OCI-LY3 (cell line): Measurements from ENCODE around the gene PTCD1.

Experiments used
- H2AFZ ChIP-seq: fragments of 200-600, 300-600 bp; shearing (Covaris generic); 2 replicates; pipeline ENCODE4 v1.6.0; 2014; ENCODE audit warnings: antibody characterized with exemption, low read depth, low read length
- H3K27ac ChIP-seq: fragments of 200-600, 300-600 bp; sonication (generic); 2 replicates; pipeline ENCODE4 v1.5.1; 2014; ENCODE audit warnings: mild to moderate bottlenecking, low read length, moderate library complexity, mixed read lengths
- H3K27me3 ChIP-seq: fragments of 200-600, 300-600 bp; sonication (generic); 2 replicates; pipeline ENCODE4 v1.6.1; 2014; ENCODE audit warnings: low read depth, low read length, mixed read lengths
- H3K36me3 ChIP-seq: fragments of 200-600, 300-600 bp; sonication (generic); replicated peaks from 2 replicates; pipeline ENCODE3; 2014; ENCODE audit warnings: low read depth, low read length, mixed read lengths
- H3K4me1 ChIP-seq: fragments of 300-600, 200-600 bp; sonication (generic); 2 replicates; pipeline ENCODE4 v1.6.1; 2014; ENCODE audit warnings: low read length, mixed read lengths
- H3K4me2 ChIP-seq: fragments of 200-600, 300-600 bp; sonication (generic); 2 replicates; pipeline ENCODE4 v1.6.1; 2014; ENCODE audit warnings: low read length, mixed read lengths
- H3K4me3 ChIP-seq: fragments of 300-600, 200-600 bp; sonication (generic); 2 replicates; pipeline ENCODE4 v1.5.1; 2014; ENCODE audit warnings: antibody characterized with exemption, mild to moderate bottlenecking, low read length, moderate library complexity
- H3K79me2 ChIP-seq: fragments of 300-600, 200-600 bp; shearing (Covaris generic); 2 replicates; pipeline ENCODE4 v1.6.1; 2014; ENCODE audit warnings: mild to moderate bottlenecking, low read length, mixed read lengths
- H3K9ac ChIP-seq: fragments of 300-600, 200-600 bp; shearing (Covaris generic); 2 replicates; pipeline ENCODE4 v1.6.0; 2014; ENCODE audit warnings: mild to moderate bottlenecking, low read length, moderate library complexity
- H3K9me3 ChIP-seq: fragments of 200-600, 300-600 bp; shearing (Covaris generic); 2 replicates; pipeline ENCODE4 v1.6.1; 2014; ENCODE audit warnings: low read length, mixed read lengths; ENCODE audit not compliant: insufficient read depth
- H4K20me1 ChIP-seq: fragments of 200-600, 300-600 bp; sonication (generic); 2 replicates; pipeline ENCODE4 v1.6.1; 2016; ENCODE audit warnings: low read length, mixed read lengths; ENCODE audit not compliant: insufficient read depth
- CTCF ChIP-seq: fragments of 200-600, 300-600 bp; sonication (generic); IDR thresholded peaks from 2 replicates; pipeline ENCODE4 v1.5.1; 2014; ENCODE audit warnings: antibody characterized with exemption, low read length, low read depth
- EZH2phosphoT487 ChIP-seq: fragments of 200-600 bp; shearing (Covaris generic); IDR thresholded peaks from 2 replicates; pipeline ENCODE4 v1.6.1; 2018; ENCODE audit warnings: antibody characterized with exemption, mixed run types, low read depth

The PTCD1 gene

GRCh38 chr7:99392659-99393354, 45.8 kb downstream of the PTCD1 start:
- Histone ChIP-seq H3K4me1 (peaks cover 6% of the 10 kb centered on the region; the same call in 1 of the 2 replicates), H3K27me3 (no peaks in the 10 kb centered on the region), H3K4me3 (peak overlapping the region; percentile 49), H3K36me3 (peaks cover 66% of the 10 kb centered on the region), H3K27ac (peak overlapping the region; percentile 13; the same call in 1 of the 2 replicates), H4K20me1 (peaks cover 17% of the 10 kb centered on the region; the same call in 1 of the 2 replicates), H3K9ac (no peak overlapping the region; the same call in 1 of the 2 replicates), H3K79me2 (peaks cover 6% of the 10 kb centered on the region; the same call in 1 of the 2 replicates), H3K9me3 (no peaks in the 10 kb centered on the region), H3K4me2 (peak overlapping the region; percentile 44), H2AFZ (no peak overlapping the region)
- no peak for TF ChIP-seq CTCF
- no peak for TF ChIP-seq EZH2phosphoT487

- peaks cover 6% of the 10 kb centered on the region; the same call in 1 of the 2 replicates for H3K4me1 ChIP-seq
- H3K36me3 ChIP-seq: peaks cover 60% of the 10 kb centered on the region
- TF ChIP-seq EZH2phosphoT487: no peak
- TF ChIP-seq CTCF: no peak
- H3K9ac ChIP-seq: no peak overlapping the region; the same call in 1 of the 2 replicates
- H3K9me3 ChIP-seq: no peaks in the 10 kb centered on the region
- H3K79me2 ChIP-seq: peaks cover 6% of the 10 kb centered on the region; the same call in 1 of the 2 replicates
- H4K20me1 ChIP-seq: peaks cover 17% of the 10 kb centered on the region; the same call in 1 of the 2 replicates
- no peak overlapping the region for H2AFZ ChIP-seq
- peak overlapping the region; percentile 44 for H3K4me2 ChIP-seq
- no peaks in the 10 kb centered on the region for H3K27me3 ChIP-seq
- H3K4me3 ChIP-seq: peak overlapping the region; percentile 49
- no peak overlapping the region for H3K27ac ChIP-seq
Observed at GRCh38 chr7:99392046-99392445, 46.6 kb downstream of the PTCD1 start.

GRCh38 chr7:99390941-99391602, 47.5 kb downstream of the PTCD1 start:
- Histone ChIP-seq H3K4me3 (no peak overlapping the region), H3K4me2 (no peak overlapping the region), H3K27ac (no peak overlapping the region), H3K36me3 (peaks cover 63% of the 10 kb centered on the region), H3K9ac (no peak overlapping the region), H2AFZ (no peak overlapping the region), H4K20me1 (peaks cover 17% of the 10 kb centered on the region; the same call in 1 of the 2 replicates), H3K4me1 (peaks cover 6% of the 10 kb centered on the region; the same call in 1 of the 2 replicates), H3K79me2 (peaks cover 6% of the 10 kb centered on the region; the same call in 1 of the 2 replicates), H3K9me3 (no peaks in the 10 kb centered on the region), H3K27me3 (no peaks in the 10 kb centered on the region)
- TF ChIP-seq CTCF (no peak), EZH2phosphoT487 (no peak)

- peaks cover 59% of the 10 kb centered on the region for H3K36me3 ChIP-seq
- no peak overlapping the region for H3K4me3 ChIP-seq
- H3K27ac ChIP-seq: no peak overlapping the region
- H2AFZ ChIP-seq: no peak overlapping the region
- H3K9me3 ChIP-seq: no peaks in the 10 kb centered on the region
- peaks cover 12% of the 10 kb centered on the region; the same call in 1 of the 2 replicates for H3K79me2 ChIP-seq
- peaks cover 14% of the 10 kb centered on the region; the same call in 1 of the 2 replicates for H4K20me1 ChIP-seq
- H3K4me2 ChIP-seq: no peak overlapping the region
- peaks cover 11% of the 10 kb centered on the region for H3K4me1 ChIP-seq
- H3K9ac ChIP-seq: no peak overlapping the region
- TF ChIP-seq EZH2phosphoT487 (no peak), CTCF (no peak)
- H3K27me3 ChIP-seq: no peaks in the 10 kb centered on the region
Observed at GRCh38 chr7:99389772-99390171, 48.8 kb downstream of the PTCD1 start.
